Ascending aorta (tissue), 2 donors: ENCODE measurements around the gene DOCK9. TPM values are rescaled to one million over a fixed set of nuclear protein-coding genes. Genes with fewer than 3 reads are reported as not detected.

Experiments
- DNase-seq, 2 donors: peaks; one replicate each; pipeline ENCODE4 v3.0.0-alpha.2; 2019; ENCODE audit warnings: low spot score in 2 of 2
- H3K27ac ChIP-seq, 2 donors: fragments of 200-600 bp; sonication (generic); one replicate each; pipeline ENCODE4 v1.5.1; 2016 to 2017; ENCODE audit warnings: mild to moderate bottlenecking in 1 of 2
- H3K27me3 ChIP-seq: fragments of 200-600 bp; sonication (generic); one replicate; pipeline ENCODE4 v1.5.1; 2017
- H3K36me3 ChIP-seq, 2 donors: fragments of 200-600 bp; sonication (generic); one replicate each; pipeline ENCODE4 v1.5.1; 2016
- H3K4me1 ChIP-seq, 2 donors: fragments of 200-600 bp; sonication (generic); one replicate each; pipeline ENCODE4 v1.5.1; 2016 to 2017; ENCODE audit warnings: mild to moderate bottlenecking in 1 of 2
- H3K4me3 ChIP-seq, 2 donors: fragments of 200-600 bp; sonication (generic); one replicate each; pipeline ENCODE4 v1.5.1; 2016 to 2017; ENCODE audit warnings: mild to moderate bottlenecking in 1 of 2
- H3K9me3 ChIP-seq, 2 donors: fragments of 200-600 bp; sonication (generic); one replicate each; pipeline ENCODE4 v1.5.1; 2016
- CTCF ChIP-seq, 3 experiments: fragments of 200-600 bp in 2 of 3; fragments of 450-650 bp in 1 of 3; sonication (generic) in 2 of 3; IDR thresholded peaks; one replicate each; pipeline ENCODE4 v1.5.1; 2016 to 2019; ENCODE audit warnings: antibody characterized with exemption in 3 of 3, mild to moderate bottlenecking in 1 of 3, moderate library complexity in 1 of 3
- intact Hi-C: fragments of 100-400 bp; cut with DNase I; formaldehyde crosslinking; loops from one replicate; pipeline ENCODE4 v1.15.1; 2023
- total RNA-seq: library from RNA; depleted of rRNA; stranded (reverse); fragments of >200 nt; gene quantifications from one replicate; pipeline ENCODE4 v1.1.0, GENCODE V29; 2016

The DOCK9 gene
- total RNA-seq, 1 donor from 2014 or later: 88.2 TPM

GRCh38 chr13:98779695-98780094 is 198.2 kb downstream of the DOCK9 start:
- Histone ChIP-seq H3K36me3 (no peaks in the 10 kb centered on the region), H3K27ac (no peak overlapping the region), H3K4me1 (no peaks in the 10 kb centered on the region), H3K27me3 (no peaks in the 10 kb centered on the region), H3K4me3 (no peak overlapping the region), H3K9me3 (no peaks in the 10 kb centered on the region)
- TF ChIP-seq CTCF (IDR thresholded peaks at IDR 0.05): no peak
- intact Hi-C loops: no loop called here
- DNase-seq: no peak

- Histone ChIP-seq H3K36me3 (no peaks in the 10 kb centered on the region), H3K9me3 (no peaks in the 10 kb centered on the region), H3K27me3 (no peaks in the 10 kb centered on the region), H3K4me3 (no peak overlapping the region), H3K4me1 (no peaks in the 10 kb centered on the region), H3K27ac (no peak overlapping the region)
- intact Hi-C loops: no loop called here
- no peak for DNase-seq
- no peak for TF ChIP-seq CTCF (IDR thresholded peaks at IDR 0.05)
Observed at GRCh38 chr13:98778749-98779148, 199.1 kb downstream of the DOCK9 start.

GRCh38 chr13:98776644-98777043 is 201.2 kb downstream of the DOCK9 start:
- Histone ChIP-seq H3K4me3 (no peak overlapping the region), H3K27me3 (no peaks in the 10 kb centered on the region), H3K9me3 (no peaks in the 10 kb centered on the region), H3K27ac (no peak overlapping the region), H3K4me1 (no peaks in the 10 kb centered on the region), H3K36me3 (no peaks in the 10 kb centered on the region)
- intact Hi-C loops: no loop called here
- no peak for DNase-seq
- no peak for TF ChIP-seq CTCF (IDR thresholded peaks at IDR 0.05)

- Histone ChIP-seq H3K36me3 (no peaks in the 10 kb centered on the region), H3K9me3 (no peaks in the 10 kb centered on the region), H3K4me3 (no peak overlapping the region), H3K27ac (no peak overlapping the region), H3K27me3 (no peaks in the 10 kb centered on the region), H3K4me1 (no peaks in the 10 kb centered on the region)
- no peak for DNase-seq
- intact Hi-C loops: no loop called here
- TF ChIP-seq CTCF (IDR thresholded peaks at IDR 0.05): no peak
Observed at GRCh38 chr13:98775844-98776598, 201.8 kb downstream of the DOCK9 start.

- no peaks in the 10 kb centered on the region for H3K4me1 ChIP-seq
- TF ChIP-seq CTCF (IDR thresholded peaks at IDR 0.05): no peak
- H3K4me3 ChIP-seq: no peak overlapping the region
- no peaks in the 10 kb centered on the region for H3K27me3 ChIP-seq
- H3K9me3 ChIP-seq: no peaks in the 10 kb centered on the region
- no peaks in the 10 kb centered on the region for H3K36me3 ChIP-seq
- intact Hi-C loops: no loop called here
- DNase-seq: no peak
- no peak overlapping the region for H3K27ac ChIP-seq
Observed at GRCh38 chr13:98775386-98775785, 202.5 kb downstream of the DOCK9 start.

- H3K4me1 ChIP-seq: no peaks in the 10 kb centered on the region
- H3K4me3 ChIP-seq: no peak overlapping the region
- H3K27ac ChIP-seq: no peak overlapping the region
- TF ChIP-seq CTCF (IDR thresholded peaks at IDR 0.05): no peak
- H3K27me3 ChIP-seq: no peaks in the 10 kb centered on the region
- intact Hi-C loops: no loop called here
- H3K36me3 ChIP-seq: no peaks in the 10 kb centered on the region
- no peaks in the 10 kb centered on the region for H3K9me3 ChIP-seq
- DNase-seq: no peak
Observed at GRCh38 chr13:98774776-98775175, 203.1 kb downstream of the DOCK9 start.
